Hepatocyte (in vitro differentiated cells): ENCODE measurements around the gene BUB1B. TPM values are rescaled to one million over a fixed set of nuclear protein-coding genes. Genes with fewer than 3 reads are reported as not detected.

Source experiments
- DNase-seq: peaks from one replicate; pipeline ENCODE4 v3.0.0-alpha.2; 2016; ENCODE audit warnings: low spot score
- H2AFZ ChIP-seq: fragments of 200-600 bp; sonication (generic); 2 replicates; pipeline ENCODE4 v1.6.0; 2016; ENCODE audit warnings: antibody characterized with exemption, mild to moderate bottlenecking
- H3K27ac ChIP-seq: fragments of 200-600 bp; sonication (generic); 2 replicates; pipeline ENCODE4 v1.5.1; 2016; ENCODE audit warnings: mild to moderate bottlenecking
- H3K27me3 ChIP-seq: fragments of 200-600 bp; sonication (generic); 2 replicates; pipeline ENCODE4 v1.6.1; 2016
- H3K36me3 ChIP-seq: fragments of 200-600 bp; sonication (generic); replicated peaks from 2 replicates; pipeline ENCODE4 v1.5.1; 2016; ENCODE audit warnings: low read depth; ENCODE audit not compliant: insufficient read depth
- H3K4me1 ChIP-seq: fragments of 200-600 bp; sonication (generic); 2 replicates; pipeline ENCODE4 v1.5.1; 2016; ENCODE audit warnings: mild to moderate bottlenecking, moderate library complexity; ENCODE audit not compliant: insufficient read depth
- H3K4me2 ChIP-seq: fragments of 200-600 bp; sonication (generic); 2 replicates; pipeline ENCODE4 v1.6.0; 2016
- H3K4me3 ChIP-seq: fragments of 200-600 bp; sonication (generic); 2 replicates; pipeline ENCODE4 v1.5.1; 2016; ENCODE audit warnings: mild to moderate bottlenecking
- H3K79me2 ChIP-seq: fragments of 200-600 bp; sonication (generic); 2 replicates; pipeline ENCODE4 v1.6.0; 2017; ENCODE audit warnings: mild to moderate bottlenecking
- H3K9me2 ChIP-seq: fragments of 200-600 bp; sonication (generic); replicated peaks from 2 replicates; pipeline ENCODE4 v1.6.0; 2017; ENCODE audit warnings: mild to moderate bottlenecking; ENCODE audit not compliant: insufficient read depth
- H3K9me3 ChIP-seq: fragments of 200-600 bp; sonication (generic); 2 replicates; pipeline ENCODE4 v1.5.1; 2016; ENCODE audit warnings: low read depth, mild to moderate bottlenecking
- H4K20me1 ChIP-seq: fragments of 200-600 bp; sonication (generic); 2 replicates; pipeline ENCODE4 v1.6.0; 2016; ENCODE audit warnings: mild to moderate bottlenecking; ENCODE audit not compliant: insufficient read depth, poor library complexity, severe bottlenecking
- CTCF ChIP-seq: fragments of 200-600 bp; sonication (generic); IDR thresholded peaks from 2 replicates; pipeline ENCODE4 v1.5.1; 2016; ENCODE audit warnings: antibody characterized with exemption, mild to moderate bottlenecking; ENCODE audit not compliant: poor library complexity
- EZH2 ChIP-seq: fragments of 200-600 bp; sonication (generic); IDR thresholded peaks from 2 replicates; pipeline ENCODE4 v1.6.1; 2016; ENCODE audit warnings: antibody characterized with exemption, mild to moderate bottlenecking, borderline replicate concordance
- EZH2phosphoT487 ChIP-seq: fragments of 200-600 bp; sonication (generic); IDR thresholded peaks from one replicate; pipeline ENCODE4 v1.6.1; 2018; ENCODE audit warnings: antibody characterized with exemption, mild to moderate bottlenecking, low read depth, moderate library complexity; ENCODE audit not compliant: unreplicated experiment, severe bottlenecking
- WGBS: methylation state at CpG from one replicate; pipeline ENCODE4 v1.1.6; 2016; ENCODE audit warnings: low lambda C conversion rate; ENCODE audit errors: missing lambda C conversion rate; 5-methylcytosine and 5-hydroxymethylcytosine counted together
- polyA plus RNA-seq: library from polyadenylated mRNA; unstranded; fragments of >200 nt; fragmentation: Nextera tagmentation; extraction: Ambion mirVana; gene quantifications from 2 replicates; pipeline ENCODE4 v1.2.1, GENCODE V29; 2016
- total RNA-seq: library from RNA; depleted of rRNA; stranded (reverse); fragments of >200 nt; gene quantifications from 2 replicates; pipeline ENCODE4 v1.2.3, GENCODE V29; 2014

BUB1B gene
- total and polyA plus RNA-seq, 2 experiments from 2014 or later, result 5.3 to 11.9 TPM

- no peaks in the 10 kb centered on the region for H3K79me2 ChIP-seq
- H3K27me3 ChIP-seq, result peaks cover 26% of the 10 kb centered on the region
- peaks cover 4% of the 10 kb centered on the region for H3K4me1 ChIP-seq
- H3K27ac ChIP-seq, result no peak overlapping the region
- no peak for DNase-seq
- H4K20me1 ChIP-seq, result no peaks in the 10 kb centered on the region
- 52% methylated on average over 27 of the region's 28 CpGs for WGBS
- peak overlapping the region; percentile 60 for H3K4me3 ChIP-seq
- H3K36me3 ChIP-seq, result no peaks in the 10 kb centered on the region
- H2AFZ ChIP-seq, result peak overlapping the region; percentile 73
- H3K4me2 ChIP-seq, result peak overlapping the region; percentile 97
- no peaks in the 10 kb centered on the region for H3K9me3 ChIP-seq
- no peak for TF ChIP-seq EZH2
- TF ChIP-seq CTCF, result no peak
- no peak for TF ChIP-seq EZH2phosphoT487
- H3K9me2 ChIP-seq, result no peaks in the 10 kb centered on the region
Observed at GRCh38 chr15:40253167-40253790, 92.4 kb downstream of the BUB1B start.

DNA sequence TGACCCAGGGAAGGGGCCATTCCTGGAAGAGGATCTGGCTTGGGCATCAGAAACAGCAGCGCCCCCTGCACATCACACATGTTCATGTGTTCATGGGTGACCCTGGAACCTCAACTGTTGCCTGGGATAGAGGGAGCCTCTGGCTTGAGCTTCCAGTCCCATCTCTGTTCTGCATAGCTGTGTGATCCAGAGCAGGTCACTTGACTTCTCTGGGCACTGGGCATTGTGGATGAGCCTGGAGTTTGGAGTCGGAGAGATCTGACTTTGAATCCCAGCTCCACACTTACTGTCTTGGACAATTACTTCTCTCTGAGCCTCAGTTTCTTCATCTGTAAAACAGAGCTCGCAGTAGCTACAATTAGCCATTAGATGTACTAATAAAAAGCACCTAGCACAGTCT, 93.6 kb downstream of the BUB1B start:
- no peaks in the 10 kb centered on the region for H3K36me3 ChIP-seq
- H3K9me3 ChIP-seq, result no peaks in the 10 kb centered on the region
- no peaks in the 10 kb centered on the region for H3K9me2 ChIP-seq
- no peak overlapping the region for H3K27ac ChIP-seq
- no peaks in the 10 kb centered on the region for H4K20me1 ChIP-seq
- no peak overlapping the region for H2AFZ ChIP-seq
- DNase-seq, result no peak
- H3K79me2 ChIP-seq, result no peaks in the 10 kb centered on the region
- H3K4me3 ChIP-seq, result no peak overlapping the region
- no peak overlapping the region for H3K4me2 ChIP-seq
- peaks cover 4% of the 10 kb centered on the region for H3K4me1 ChIP-seq
- peaks cover 26% of the 10 kb centered on the region for H3K27me3 ChIP-seq
- WGBS, result 95% methylated on average over 3 of the region's 3 CpGs
- TF ChIP-seq EZH2 (no peak), EZH2phosphoT487 (no peak), CTCF (no peak)

- TF ChIP-seq EZH2 (no peak), CTCF (no peak), EZH2phosphoT487 (no peak)
- H3K4me3 ChIP-seq, result no peak overlapping the region
- H3K9me2 ChIP-seq, result no peaks in the 10 kb centered on the region
- no peak overlapping the region for H3K4me2 ChIP-seq
- H2AFZ ChIP-seq, result no peak overlapping the region
- no peak overlapping the region for H3K27ac ChIP-seq
- H3K27me3 ChIP-seq, result peaks cover 26% of the 10 kb centered on the region
- no peak for DNase-seq
- H3K79me2 ChIP-seq, result no peaks in the 10 kb centered on the region
- no peaks in the 10 kb centered on the region for H4K20me1 ChIP-seq
- H3K36me3 ChIP-seq, result no peaks in the 10 kb centered on the region
- peaks cover 4% of the 10 kb centered on the region for H3K4me1 ChIP-seq
- 91% methylated on average over 4 of the region's 4 CpGs for WGBS
- H3K9me3 ChIP-seq, result no peaks in the 10 kb centered on the region
Observed at GRCh38 chr15:40255033-40255432, 94.2 kb downstream of the BUB1B start.
